Measurements from ENCODE around the gene SNAP25. TPM values are rescaled to one million over a fixed set of nuclear protein-coding genes. Genes with fewer than 3 reads are reported as not detected.

The SNAP25 gene
- total RNA-seq, 1 experiment from 2014 or later, result 0.39 TPM

GRCh38 chr20:10286356-10286755 lies 67.7 kb downstream of the SNAP25 start:
- Histone ChIP-seq H3K27ac (ENCODE audit: low read depth, low read length) (no peak overlapping the region), H3K4me1 (ENCODE audit: control insufficient read depth in 1 of 2, insufficient read depth in 2 of 2, low read length in 2 of 2) (no peaks in the 10 kb centered on the region), H3K36me3 (ENCODE audit: control insufficient read depth in 1 of 2, insufficient read depth in 2 of 2, low read length in 2 of 2) (no peaks in the 10 kb centered on the region), H4K20me1 (ENCODE audit: insufficient read depth) (no peaks in the 10 kb centered on the region), H3K4me2 (ENCODE audit: low read length) (no peak overlapping the region), H3K9ac (ENCODE audit: low read length) (no peak overlapping the region), H3K4me3 (replicated peaks in 1 of 2; ENCODE audit: low read depth in 1 of 2, low read length in 2 of 2) (no peak overlapping the region), H3K9me3 (ENCODE audit: control insufficient read depth in 1 of 2, insufficient read depth in 1 of 2, low read depth in 1 of 2, low read length in 2 of 2) (no peaks in the 10 kb centered on the region), H3K9me2 (ENCODE audit: insufficient read depth) (no peaks in the 10 kb centered on the region), H3K79me2 (ENCODE audit: insufficient read depth, low read length) (no peaks in the 10 kb centered on the region), H2AFZ (ENCODE audit: low read depth, low read length, poor library complexity, severe bottlenecking) (no peak overlapping the region), H3K27me3 (ENCODE audit: insufficient read depth, low read length) (peaks cover 23% of the 10 kb centered on the region; the same call in 1 of the 2 replicates)
- no peak for TF ChIP-seq TCF7L2 (IDR thresholded peaks at IDR 0.05; ENCODE audit: borderline replicate concordance, extremely low read depth, insufficient read depth, insufficient read length)
- RAD21 ChIA-PET (ENCODE audit: low non-redundant PET in 1 of 2, low total read pairs in 2 of 2, uncharacterized antibody in 2 of 2, unreplicated experiment in 2 of 2), result no interaction called here
- POLR2A ChIA-PET, result no interaction called here
- intact Hi-C loops (cut with micrococcal nuclease), result no loop called here
- CTCF ChIA-PET, result no interaction called here
- BruUV-seq (replicated peaks), result no TSS peak
- ATAC-seq (no peak), DNase-seq (ENCODE audit: low read depth, low spot score) (no peak)

GRCh38 chr20:10288421-10288820 lies 69.8 kb downstream of the SNAP25 start:
- CTCF ChIA-PET, result no interaction called here
- no peaks in the 10 kb centered on the region for H3K79me2 ChIP-seq (ENCODE audit: insufficient read depth, low read length)
- no peak overlapping the region for H3K4me3 ChIP-seq (replicated peaks in 1 of 2; ENCODE audit: low read depth in 1 of 2, low read length in 2 of 2)
- no peaks in the 10 kb centered on the region for H3K36me3 ChIP-seq (ENCODE audit: control insufficient read depth in 1 of 2, insufficient read depth in 2 of 2, low read length in 2 of 2)
- TF ChIP-seq SIN3A (IDR thresholded peaks at IDR 0.05; ENCODE audit: low read depth) (no peak), FOSL1 (IDR thresholded peaks at IDR 0.05; ENCODE audit: low read depth) (no peak), CEBPB (IDR thresholded peaks at IDR 0.05; ENCODE audit: low read depth) (no peak), RAD21 (IDR thresholded peaks at IDR 0.05; ENCODE audit: low read depth) (no peak), EZH2phosphoT487 (IDR thresholded peaks at IDR 0.05; ENCODE audit: borderline replicate concordance) (no peak), SRF (IDR thresholded peaks at IDR 0.05; ENCODE audit: low read depth) (no peak), SP1 (IDR thresholded peaks at IDR 0.05; ENCODE audit: low read depth) (no peak), ZFX (IDR thresholded peaks at IDR 0.05) (no peak), JUND (IDR thresholded peaks at IDR 0.05) (no peak), YY1 (IDR thresholded peaks at IDR 0.05; ENCODE audit: extremely low read depth, insufficient replicate concordance, low read depth, low read length) (no peak)
- TF ChIP-seq, protein P1, sequence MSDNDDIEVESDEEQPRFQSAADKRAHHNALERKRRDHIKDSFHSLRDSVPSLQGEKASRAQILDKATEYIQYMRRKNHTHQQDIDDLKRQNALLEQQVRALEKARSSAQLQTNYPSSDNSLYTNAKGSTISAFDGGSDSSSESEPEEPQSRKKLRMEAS (IDR thresholded peaks at IDR 0.05), result no peak
- TF ChIP-seq, protein P2, sequence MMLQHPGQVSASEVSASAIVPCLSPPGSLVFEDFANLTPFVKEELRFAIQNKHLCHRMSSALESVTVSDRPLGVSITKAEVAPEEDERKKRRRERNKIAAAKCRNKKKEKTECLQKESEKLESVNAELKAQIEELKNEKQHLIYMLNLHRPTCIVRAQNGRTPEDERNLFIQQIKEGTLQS (IDR thresholded peaks at IDR 0.05), result no peak
- H3K9me3 ChIP-seq (ENCODE audit: control insufficient read depth in 1 of 2, insufficient read depth in 1 of 2, low read depth in 1 of 2, low read length in 2 of 2), result no peaks in the 10 kb centered on the region
- DNase-seq (ENCODE audit: low read depth, low spot score) (no peak), ATAC-seq (no peak)
- no peak overlapping the region for H3K27ac ChIP-seq (ENCODE audit: low read depth, low read length)
- POLR2A ChIA-PET, result no interaction called here
- no peak overlapping the region for H2AFZ ChIP-seq (ENCODE audit: low read depth, low read length, poor library complexity, severe bottlenecking)
- H4K20me1 ChIP-seq (ENCODE audit: insufficient read depth), result no peaks in the 10 kb centered on the region
- RAD21 ChIA-PET (ENCODE audit: low non-redundant PET in 1 of 2, low total read pairs in 2 of 2, uncharacterized antibody in 2 of 2, unreplicated experiment in 2 of 2), result no interaction called here
- H3K4me2 ChIP-seq (ENCODE audit: low read length), result no peak overlapping the region
- H3K4me1 ChIP-seq (ENCODE audit: control insufficient read depth in 1 of 2, insufficient read depth in 2 of 2, low read length in 2 of 2), result no peaks in the 10 kb centered on the region
- H3K27me3 ChIP-seq (ENCODE audit: insufficient read depth, low read length), result 0 out of 2 replicates have a peak, but pooled peaks cover 11% of the 10 kb centered on the region
- no peak overlapping the region for H3K9ac ChIP-seq (ENCODE audit: low read length)
- H3K9me2 ChIP-seq (ENCODE audit: insufficient read depth), result no peaks in the 10 kb centered on the region
- intact Hi-C loops (cut with micrococcal nuclease), result no loop called here
- no TSS peak for BruUV-seq (replicated peaks)
